HG03378 (cell line): Measurements from ENCODE around the gene CTIF.

Source experiments
- ATAC-seq: cut with Tn5 transposase; IDR thresholded peaks from one replicate; pipeline ENCODE4 v1.9.1; 2021; ENCODE audit warnings: mild to moderate bottlenecking, moderate library complexity; ENCODE audit not compliant: unreplicated experiment

Gene CTIF

GRCh38 chr18:48531908-48532307, 6.9 kb upstream of the CTIF start:
- no peak for ATAC-seq

- ATAC-seq: no peak
These were observed 5.3 kb upstream of the CTIF start for GRCh38 chr18:48533340-48534070.

DNA sequence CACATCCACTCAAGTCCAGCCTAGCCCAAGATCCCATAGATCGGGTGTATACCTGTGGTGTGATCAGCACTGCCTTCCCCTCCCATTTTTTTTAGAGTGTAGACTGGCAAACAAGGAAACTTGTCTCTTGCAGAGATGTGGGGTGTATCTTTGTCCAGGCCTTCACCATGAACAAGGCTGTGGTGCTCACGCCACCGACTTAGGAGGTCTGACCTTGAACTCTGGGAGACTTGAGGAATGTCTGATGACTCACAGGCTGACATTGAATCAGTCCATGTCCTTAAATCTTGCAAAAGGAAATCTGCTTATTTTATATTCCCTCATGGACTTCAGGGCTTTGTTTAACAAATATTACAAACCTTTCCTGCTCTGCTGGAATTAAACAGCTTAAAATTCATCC, 4.5 kb upstream of the CTIF start:
- no peak for ATAC-seq

DNA sequence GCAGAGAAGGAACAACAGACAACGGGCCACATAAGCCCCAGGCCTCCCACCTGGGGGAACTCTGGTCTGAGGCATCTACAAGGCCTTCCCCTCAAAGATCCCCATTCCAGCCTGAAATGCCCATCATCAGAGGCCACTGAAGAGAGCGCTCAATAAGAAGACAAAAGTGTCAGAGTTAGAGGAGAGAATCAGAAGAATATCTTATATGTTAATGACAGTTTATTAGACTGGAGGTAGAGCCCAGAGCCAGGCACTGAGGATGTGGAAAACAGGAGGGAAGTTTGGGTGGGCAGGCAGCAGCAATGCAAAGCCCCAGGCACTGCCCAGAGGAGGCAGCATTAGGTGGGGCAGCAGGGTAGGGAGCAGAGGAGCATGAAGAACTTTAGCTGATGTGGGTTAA, 2.9 kb upstream of the CTIF start:
- no peak for ATAC-seq

GRCh38 chr18:48536516-48536915, 2.3 kb upstream of the CTIF start:
- ATAC-seq: no peak

DNA sequence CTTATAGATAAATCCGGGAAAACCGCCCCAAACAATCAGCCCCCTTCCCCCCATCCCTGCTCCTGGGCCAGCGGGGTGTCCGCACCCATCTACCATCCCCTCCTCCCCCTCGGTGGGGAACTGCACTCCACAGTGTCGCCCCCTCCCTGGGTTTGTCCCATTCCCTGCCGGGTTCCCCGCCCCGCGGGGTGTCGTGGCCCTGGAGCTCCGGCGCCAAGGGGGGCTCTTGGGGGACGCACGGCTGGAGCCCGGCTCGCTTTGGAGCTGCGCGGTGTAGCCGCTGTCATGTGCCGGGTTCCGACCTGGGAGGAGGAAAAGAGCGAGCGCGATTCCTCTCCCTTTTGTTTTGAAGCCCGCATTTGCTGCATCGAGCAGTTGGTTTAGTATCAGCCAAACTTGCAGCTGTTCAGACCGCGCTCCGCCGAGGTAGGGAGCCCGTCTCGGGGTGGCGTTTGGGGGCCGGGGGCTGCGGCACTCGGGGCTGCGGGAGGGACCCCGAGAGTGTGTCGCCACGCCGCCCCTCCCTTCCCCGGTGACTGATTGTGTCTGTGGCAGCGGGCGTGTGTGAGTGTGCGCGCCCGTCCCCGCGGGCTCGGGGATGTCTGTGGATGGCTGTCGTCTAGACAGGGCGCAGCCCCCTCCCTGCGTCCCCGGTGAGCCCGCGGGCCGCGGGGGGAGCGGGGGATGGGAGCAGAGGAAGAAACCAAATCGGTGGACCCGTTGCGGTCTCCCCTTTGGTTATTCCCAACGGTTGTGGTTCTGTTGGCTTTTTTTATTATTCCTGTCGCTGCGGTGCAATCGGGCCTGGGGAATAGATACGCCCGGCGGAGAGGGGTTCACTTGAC, 797 bp downstream of the CTIF start:
- no peak for ATAC-seq

DNA sequence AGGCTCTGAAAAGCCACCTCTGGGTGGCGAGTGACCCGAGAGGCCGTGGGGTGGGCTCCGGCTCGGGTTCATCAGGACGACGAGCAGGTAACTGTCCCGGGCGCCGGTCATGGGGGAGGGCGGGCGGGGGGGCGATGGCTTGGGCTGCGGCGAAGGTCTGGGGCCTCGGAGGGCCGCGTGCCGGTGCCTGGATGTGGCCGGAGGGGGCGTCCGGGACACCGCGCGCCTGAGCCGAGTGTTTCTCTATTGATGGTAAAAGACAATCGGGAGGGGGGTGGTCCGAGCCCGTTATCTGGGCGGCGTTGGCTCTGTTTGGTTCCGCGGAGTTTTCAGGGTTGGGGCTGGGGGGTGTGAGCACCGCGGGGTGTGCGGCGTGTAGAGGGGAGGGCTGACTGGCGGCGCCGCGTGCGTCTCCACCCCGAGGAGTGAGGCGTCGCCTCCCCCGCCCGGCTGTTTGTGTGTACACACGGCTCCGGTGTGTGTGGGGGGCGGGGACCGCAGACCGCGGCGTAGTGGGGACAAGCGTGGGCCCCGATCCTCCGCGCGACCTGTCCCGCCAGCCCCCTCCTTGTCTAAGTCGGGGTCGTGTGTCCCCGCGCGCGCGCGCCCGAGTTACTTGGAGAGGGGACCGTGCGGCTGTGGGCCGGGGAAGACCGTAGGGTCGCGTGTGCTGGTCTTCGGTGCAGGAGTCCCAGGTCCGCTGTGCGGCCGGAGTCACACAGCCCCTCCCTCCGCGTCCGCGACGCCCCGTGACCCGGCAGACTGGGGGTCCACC, 1.6 kb downstream of the CTIF start:
- ATAC-seq: no peak

- ATAC-seq: no peak
These were observed 2.4 kb downstream of the CTIF start for GRCh38 chr18:48541026-48541746.

- ATAC-seq: no peak
These were observed 3.0 kb downstream of the CTIF start for GRCh38 chr18:48541747-48542400.

DNA sequence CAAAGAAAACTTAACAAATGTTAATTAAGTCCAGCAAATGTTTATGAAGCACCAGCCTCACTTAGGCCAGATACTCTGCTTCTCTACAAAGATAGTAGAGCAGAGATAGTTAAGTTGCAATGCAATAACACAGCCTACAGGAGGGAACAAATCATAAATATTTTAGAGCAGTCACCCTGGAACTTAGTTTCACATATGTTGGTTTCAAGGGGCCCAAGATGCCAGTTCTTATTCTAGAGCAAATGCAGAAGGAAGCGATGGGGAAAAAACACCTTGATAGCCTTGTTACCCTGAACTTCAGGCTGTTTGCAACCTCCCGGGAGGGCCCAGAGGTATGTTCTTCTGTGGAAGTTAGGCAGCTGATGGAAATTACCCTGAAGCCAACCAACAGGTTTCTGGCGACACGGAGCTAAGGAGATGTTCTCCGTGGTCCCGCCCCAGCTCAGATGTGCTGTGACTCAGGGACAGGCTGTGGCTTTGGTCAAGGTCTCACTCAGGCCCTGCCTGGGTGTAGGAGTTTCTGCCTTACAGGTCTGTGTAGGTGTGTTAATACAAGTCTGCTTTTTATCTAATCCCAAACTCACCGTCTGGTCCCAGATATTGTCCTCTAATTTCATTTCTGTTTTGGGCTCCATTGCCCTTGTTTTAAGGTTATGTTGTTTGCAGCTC, 3.8 kb downstream of the CTIF start:
- no peak for ATAC-seq

- ATAC-seq: no peak
These were observed 4.4 kb downstream of the CTIF start for GRCh38 chr18:48543228-48543627.

DNA sequence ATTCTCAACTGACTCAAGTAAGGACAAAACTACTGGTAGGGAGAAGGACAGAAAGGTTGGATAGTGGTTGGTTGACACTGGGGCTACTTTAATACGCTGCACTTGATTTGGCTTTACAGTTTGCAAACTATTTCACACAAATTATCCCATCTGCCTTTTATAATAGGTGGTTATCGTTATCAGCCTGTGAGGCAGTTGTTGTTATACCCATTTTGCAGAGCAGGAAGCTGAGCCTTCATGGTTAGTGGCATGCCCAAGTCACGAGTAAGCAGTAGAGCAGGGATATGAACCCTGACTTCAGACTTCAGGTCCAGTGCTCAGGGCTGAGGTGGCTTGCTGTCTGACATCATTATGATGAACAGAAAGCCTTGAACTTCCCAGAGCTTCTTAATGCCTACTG, 5.3 kb downstream of the CTIF start:
- no peak for ATAC-seq

GRCh38 chr18:48544661-48545415, 6.0 kb downstream of the CTIF start:
- ATAC-seq: no peak

GRCh38 chr18:48545757-48546321, 7.0 kb downstream of the CTIF start:
- no peak for ATAC-seq

- ATAC-seq: no peak
These were observed 7.6 kb downstream of the CTIF start for GRCh38 chr18:48546396-48546795.

- no peak for ATAC-seq
These were observed 8.7 kb downstream of the CTIF start for GRCh38 chr18:48547531-48547981.

GRCh38 chr18:48548011-48548771, 9.4 kb downstream of the CTIF start:
- ATAC-seq: no peak

DNA sequence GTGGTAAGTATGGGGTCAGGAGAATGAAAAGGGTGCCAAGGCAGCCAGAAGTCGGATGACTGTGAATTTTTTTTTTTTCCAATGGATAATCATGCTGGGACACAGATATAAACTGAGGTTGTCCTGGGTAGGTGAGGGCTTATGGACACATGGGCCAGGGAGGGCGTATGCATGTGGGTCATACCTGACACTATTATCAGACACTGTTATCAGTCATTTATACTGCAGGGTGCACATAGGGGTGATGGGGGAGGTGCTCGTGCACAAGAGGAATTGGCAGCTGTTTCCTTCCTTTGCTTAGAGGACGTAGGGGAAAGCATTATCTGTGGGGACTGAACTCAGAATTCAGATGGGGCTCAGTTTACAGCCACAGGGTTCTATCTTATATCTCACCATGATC, 10.1 kb downstream of the CTIF start:
- no peak for ATAC-seq
